Stimulated activated CD8-positive, alpha-beta memory T cell treated with anti-CD3 and anti-CD28 coated beads, Interleukin-7, amount 100 ng/mL, for 48 hours (primary cell): Measurements from ENCODE around the gene ARL13A.
"Not testable (repeated sequence)": the region's sequence is repeated elsewhere in the genome, so short reads cannot be mapped to it uniquely, and the experiment has no call there.

Source experiments
- DNase-seq, 2 donors: peaks; one replicate each; pipeline ENCODE4 v3.0.0-alpha.2; 2020; ENCODE audit warnings: low read depth in 1 of 2; ENCODE audit errors: extremely low read depth in 1 of 2

ARL13A gene

DNA sequence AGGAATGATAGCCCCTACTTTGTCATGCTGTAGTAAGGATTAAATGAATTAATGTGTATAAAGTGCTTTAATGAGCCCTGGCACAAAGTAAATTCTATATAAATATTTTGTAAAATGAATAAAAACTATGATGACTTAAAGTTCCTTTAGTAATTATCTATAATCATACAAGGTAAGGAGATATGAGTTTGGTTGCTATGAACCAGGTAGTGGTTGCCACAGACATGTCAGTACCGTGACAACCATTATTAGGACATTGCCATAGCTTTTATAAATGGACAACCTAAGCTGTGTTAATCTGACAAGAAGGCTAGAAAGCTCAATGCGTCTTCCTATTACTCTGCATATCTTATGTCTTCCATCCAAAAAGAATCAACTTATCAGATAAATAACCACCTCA, at the start of gene ARL13A:
Gene ARL13A, plus strand, starts transcription at position 301 of the 400 bp plus-strand sequence. CDS start 3,982 bp downstream, outside the sequence.
- no peak for DNase-seq

DNA sequence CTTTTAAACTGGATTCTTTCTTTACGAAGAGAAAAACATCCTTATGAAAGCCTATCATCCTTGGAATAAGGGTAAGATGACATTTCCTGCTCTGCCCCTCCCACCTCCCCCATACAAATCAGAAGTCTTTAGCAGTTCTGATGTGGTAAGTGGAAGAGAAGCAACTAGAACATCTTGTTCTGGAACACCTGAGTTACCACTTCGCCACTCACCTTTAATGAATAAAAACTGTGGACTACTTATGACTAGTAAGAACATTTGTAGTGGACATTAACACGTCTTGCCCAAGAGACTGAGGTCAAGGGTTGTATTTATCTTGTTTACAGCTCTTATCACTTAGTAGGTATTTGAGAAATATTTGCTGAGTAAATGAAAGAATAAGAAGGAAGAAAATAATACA, 45.1 kb upstream of the ARL13A start:
- no peak for DNase-seq

DNA sequence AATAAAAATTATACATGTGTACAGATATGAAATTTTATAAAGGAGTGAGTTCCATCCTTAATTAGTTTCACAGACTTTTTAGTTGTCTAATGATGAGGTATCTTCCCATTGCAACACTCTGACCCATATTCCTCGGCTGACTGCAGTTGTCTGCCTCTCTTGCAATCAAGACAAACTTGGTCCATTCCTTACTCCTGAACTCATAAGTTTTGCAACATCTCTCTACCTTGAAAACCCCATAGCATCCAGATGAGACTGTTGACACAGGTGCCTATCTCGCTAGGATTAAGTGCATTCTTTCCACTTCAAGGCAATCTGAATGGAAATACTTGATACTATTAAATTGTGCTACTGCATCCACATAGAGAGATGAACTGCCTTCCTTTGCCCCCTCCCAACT, 43.1 kb upstream of the ARL13A start:
- DNase-seq = no peak

DNA sequence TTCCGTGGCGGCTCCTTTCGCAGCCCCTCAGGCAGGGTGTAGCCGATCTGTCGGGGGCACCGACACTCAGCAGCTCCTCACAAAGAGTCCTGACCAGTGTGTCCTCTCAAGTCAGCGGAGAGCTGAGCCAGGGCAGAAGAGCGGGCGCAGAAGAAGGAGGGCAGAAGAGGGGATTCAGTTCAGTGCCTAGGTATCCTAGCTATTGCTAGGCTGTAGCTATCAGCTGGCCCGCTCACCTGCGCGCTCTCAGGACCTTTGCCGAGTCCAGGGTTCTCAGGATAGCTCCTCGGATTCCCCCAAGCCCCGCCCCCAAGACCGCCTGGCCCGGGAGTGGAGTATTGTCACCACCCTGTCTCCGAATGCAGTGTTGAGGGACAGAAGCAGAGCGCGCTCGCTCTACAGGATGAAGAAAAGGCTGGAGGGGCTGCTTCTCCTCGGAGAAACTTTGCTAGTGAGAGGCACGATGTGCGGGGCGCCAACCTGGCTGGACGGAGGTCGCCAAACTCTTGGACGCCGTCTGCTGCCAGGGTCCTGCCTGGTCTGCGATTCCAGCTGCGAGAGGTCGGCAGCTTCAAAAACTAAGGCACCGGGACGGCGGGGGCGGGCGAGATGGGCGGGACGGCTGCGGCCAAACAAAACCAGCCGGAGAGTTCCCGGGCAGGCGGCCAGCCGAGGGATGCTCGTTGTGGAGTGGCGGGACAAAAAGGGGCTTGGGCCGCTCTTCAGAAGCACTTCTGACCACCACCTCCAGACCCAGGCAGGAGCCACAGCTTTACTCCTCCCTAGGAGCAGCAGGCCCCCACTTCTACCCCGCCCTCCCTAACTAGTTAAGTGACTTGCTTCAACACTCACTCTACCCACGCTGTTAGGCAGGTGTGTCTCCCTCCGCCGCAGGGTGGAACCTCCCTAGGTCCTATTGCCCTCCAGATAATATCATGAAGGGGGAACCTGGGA, 40.6 kb upstream of the ARL13A start, which contains the start of gene XKRX:
Gene XKRX, minus strand, starts transcription at position 258 of the 954 bp plus-strand sequence. CDS start 613 bp downstream, outside the sequence.
- DNase-seq = peak in 1 of 2 donors; percentile 40

DNA sequence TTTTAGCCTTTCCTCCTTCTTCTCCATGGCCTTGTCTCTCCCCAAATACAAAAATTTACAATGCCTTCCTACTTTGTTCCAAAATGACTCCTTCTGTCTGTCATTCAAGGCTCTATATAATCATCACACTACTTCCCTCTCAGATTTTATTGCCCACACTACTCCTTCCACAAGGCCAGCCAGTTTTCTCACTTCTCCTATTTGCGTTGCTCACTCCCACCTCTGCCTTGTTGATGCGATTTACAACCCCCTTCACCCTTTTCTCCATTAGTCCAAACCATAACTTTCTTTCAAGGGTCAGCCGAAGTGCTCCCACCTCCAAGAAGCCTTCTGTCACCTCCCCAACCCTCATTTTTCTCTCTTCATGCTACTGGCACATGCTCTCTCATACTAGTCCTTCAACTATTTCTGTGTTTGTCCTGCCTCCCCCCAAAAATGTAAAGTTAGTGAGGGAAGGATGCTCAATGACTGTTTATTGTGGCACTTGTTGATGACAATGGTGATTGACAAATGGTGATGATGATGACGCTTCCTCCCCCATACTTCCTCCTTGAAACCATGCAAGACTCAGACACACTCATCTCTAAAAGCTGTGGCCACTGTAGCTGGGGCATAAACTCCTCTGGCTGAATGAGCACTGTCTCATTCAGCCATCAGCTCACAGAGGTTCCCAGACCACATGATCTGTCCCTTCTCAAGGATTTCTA, 38.1 kb upstream of the ARL13A start:
- DNase-seq = peak in 1 of 2 donors; percentile 11

DNA sequence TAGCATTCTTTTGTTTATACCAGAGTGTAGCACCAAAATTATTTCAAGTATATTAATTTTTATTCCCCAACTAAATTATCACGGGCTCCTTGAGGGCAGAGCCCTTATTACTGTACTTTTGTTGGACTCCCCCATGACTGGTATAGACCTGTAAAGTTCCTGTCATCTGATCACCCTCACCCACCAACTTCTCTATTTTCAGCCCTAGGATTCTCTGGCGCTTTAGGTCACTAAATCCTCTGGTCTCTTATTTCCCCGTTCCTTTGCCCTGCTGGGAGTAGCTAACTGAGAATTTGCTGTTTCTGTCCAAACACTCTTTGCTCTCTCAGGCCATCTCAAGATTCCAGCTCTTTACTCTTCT, 37.6 kb upstream of the ARL13A start:
- no peak for DNase-seq

DNA sequence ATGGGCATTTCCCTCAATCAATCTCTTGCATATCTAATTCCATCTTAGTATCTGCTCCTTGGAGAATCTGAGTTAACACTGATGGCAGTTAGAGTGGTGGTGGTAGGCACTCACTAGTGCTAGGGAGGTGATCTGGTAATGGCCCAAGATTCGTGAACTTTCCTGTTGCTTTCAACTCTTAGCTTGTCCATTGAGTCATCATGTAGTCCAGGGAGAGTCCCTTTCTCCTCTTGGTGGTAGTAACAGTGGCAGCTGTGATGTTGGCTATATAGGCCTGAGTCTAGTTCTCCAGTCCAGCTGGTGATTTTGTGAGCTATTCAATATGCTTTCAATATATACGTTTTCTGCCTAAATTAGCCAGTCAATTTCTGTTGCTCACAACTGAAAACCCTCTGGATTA, 33.7 kb upstream of the ARL13A start:
- DNase-seq = no peak

DNA sequence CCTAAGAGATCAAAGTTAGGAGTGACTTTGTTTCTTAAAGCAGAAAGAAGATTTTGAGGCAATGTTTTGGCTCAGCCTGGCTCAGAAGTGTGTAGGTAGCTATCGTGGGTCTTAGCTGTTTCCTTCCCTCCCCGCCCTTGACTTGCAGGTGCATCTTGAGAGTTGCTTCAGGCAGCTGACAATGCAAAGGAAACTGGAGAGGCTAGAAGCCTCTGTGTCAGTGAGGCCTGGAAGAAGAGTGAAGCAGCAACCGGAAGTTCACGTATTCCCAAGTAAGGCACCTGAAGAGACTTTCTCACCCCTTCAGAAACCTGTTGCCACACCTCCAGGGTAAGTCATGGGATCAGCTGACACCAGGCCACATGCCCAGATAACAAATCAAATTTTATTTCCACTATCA, 30.2 kb upstream of the ARL13A start:
- DNase-seq = no peak

DNA sequence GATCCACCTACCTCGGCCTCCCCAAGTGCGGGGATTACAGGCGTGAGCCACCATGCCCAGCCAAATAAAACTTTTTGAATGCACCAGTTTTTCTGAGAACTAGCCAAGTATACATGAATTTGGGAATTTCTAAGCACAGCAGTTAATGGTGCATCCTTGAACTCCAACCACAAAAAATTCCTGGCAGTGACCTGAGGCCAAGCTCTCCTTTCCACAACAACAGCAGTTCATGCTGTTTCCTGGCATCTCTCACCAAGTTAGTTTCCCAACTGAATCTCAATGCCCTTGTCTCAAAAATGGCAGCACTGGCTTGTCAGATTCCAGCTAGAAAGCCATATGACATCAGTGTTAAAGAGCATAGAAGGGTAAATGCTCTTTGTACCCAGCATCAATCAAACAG, 24.9 kb upstream of the ARL13A start:
- DNase-seq = no peak

DNA sequence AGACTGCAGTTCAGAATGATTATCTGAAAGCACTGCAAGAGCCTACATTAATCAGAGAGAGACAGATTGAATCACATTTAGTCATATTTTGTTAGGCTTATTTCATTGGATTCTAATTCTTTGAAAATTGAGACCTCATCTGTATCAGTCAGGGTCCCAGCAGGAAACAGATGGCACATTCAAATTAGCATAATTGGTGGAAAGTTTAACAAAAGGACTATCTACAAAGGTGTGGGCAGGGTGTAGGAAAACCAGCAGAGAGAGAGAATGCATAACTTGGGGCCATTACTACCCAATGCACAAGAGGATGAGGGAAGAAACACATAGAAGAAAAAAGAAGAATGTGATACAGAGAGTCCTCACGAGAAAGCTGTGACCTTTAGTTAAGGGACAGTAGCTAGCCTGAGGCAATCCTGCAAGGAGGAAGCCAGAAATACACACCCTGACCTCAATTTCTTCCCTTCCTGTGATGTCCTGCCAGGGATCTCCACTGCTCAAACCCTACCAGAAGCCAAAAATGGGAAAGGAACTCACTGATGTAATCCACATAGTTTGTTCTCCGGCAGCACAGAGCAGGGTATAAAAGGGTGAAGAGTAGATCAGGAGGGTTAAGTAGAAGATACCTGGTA, 23.1 kb upstream of the ARL13A start:
- DNase-seq = no peak

DNA sequence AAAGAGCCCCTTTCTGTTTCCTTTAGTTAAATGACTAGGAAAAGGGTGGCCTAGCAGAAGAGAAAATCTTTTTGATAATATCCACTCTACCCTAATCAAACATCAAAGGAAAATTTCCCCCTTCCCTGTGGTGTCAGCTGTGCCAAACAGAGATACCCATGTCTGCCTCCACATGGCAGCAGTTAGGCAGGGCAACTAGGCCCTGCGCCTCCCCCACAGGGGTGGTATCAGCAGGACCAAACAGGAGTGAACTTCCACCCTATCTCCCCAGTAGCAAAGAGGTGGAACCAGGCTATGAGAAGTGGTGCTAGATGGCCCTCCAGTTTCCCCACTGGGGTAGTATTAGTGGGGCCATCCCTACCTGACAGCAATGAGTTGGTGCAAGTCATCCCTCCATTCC, 21.0 kb upstream of the ARL13A start:
- no peak for DNase-seq

DNA sequence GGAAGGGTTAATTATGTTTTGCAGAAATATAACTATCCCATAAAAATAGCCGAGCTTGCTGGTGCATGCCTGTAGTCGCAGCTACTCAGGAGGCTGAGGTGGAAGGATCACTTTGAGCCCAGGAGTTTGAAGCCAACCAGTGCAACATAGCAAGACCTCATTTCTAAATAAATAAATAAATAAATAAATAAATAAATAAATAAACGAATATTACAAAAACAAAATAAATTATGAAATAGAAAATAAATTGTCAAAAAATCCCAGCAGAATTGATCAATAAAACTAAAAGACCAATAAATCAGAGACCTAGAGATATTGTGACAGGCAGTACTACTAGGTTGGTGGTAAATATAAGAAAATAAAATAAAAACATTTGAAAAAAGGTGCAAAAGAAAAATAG, 6.7 kb upstream of the ARL13A start:
- no peak for DNase-seq

DNA sequence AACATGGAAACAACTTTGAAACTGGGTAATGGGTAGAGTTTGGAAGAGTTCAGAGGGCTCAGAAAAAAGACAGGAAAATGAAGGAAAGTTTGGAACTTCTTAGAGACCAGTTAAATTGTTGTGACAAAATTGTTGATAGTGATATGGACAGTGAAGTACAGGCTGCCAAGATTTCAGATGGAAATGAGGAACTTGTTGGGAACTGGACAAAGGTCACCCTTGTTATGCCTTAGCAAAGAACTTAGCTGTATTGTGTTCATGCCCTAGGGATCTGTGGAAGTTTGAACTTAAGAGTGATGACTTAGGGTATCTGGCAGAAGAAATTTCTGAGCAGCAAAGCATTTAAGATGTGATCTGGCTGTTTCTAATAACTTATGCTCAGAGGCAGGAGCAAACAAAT, 5.1 kb upstream of the ARL13A start:
- DNase-seq = no peak

DNA sequence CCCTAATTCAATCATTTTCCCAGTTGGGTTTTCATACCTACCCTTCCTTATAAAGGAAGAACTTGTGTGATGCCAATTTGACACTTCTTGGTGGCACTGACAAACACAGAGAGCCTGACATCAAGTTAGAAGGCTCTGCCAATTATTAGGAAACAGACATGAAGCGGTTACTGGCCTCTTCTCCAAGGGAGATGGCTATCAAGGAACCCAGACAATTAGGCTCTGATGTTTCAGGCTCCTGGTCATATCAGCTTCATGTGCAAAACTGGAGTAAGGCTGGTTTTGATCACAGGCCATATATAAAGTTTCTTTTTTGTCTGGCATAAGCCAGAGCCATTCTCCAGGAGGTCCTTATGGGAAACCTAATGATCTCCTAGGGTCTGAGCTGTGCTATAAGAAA, 428 bp downstream of the ARL13A start:
- DNase-seq = no peak

DNA sequence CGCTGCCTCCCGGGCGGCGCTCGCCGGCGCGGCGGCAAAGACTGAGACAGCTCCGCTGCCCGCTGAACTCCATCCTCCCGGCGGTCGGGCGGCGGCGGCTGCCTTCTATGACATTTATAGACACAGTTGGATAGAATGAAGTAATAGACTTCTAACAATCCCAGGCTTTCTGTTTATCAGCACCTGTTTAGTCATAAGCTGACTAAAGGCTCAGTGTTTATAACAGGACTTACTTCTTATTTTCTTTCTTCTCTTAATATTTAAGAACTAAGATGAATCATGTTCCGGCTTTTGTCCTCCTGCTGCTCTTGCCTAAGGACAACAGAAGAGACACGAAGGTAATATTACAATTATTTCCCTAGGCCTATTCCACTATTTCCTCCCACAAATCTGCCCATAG, 3.9 kb downstream of the ARL13A start:
- DNase-seq = no peak

DNA sequence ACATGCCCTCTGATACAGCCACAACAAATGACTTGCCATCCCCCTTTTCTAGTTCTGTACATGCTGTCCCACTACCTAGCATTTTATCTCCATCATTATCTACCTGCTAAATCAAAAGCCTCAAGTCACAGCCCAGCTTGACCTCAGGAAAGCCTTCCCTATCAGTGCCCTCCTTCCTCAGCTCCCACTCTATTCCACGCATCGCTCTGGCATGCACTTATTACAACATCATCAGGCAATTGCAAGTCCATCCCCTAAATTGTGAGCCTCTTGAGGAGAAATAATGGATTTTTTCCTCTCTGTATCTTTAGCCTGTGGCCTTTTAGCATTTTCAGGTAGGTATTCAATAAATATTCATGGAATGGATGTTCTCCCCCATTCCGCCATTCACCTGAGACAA, 5.7 kb downstream of the ARL13A start:
- no peak for DNase-seq

DNA sequence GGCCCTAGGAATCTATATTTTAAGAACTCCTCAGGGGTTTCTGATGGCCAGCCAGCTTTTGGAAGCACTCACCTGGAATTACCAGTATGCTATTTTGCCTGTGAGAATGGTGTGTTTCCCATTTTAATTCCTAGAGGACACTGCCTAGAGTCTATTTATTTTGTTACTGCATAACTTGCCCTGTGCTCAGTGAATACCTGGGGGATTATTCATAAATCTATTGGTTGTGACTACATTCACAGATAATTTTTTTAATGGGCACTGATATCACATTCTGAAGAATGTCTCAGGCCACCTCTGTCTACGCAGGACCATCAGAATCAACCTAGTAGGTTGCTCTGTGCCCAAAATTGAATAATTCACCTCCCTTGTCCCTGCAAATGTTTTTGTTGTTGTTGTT, 6.7 kb downstream of the ARL13A start:
- DNase-seq = no peak

DNA sequence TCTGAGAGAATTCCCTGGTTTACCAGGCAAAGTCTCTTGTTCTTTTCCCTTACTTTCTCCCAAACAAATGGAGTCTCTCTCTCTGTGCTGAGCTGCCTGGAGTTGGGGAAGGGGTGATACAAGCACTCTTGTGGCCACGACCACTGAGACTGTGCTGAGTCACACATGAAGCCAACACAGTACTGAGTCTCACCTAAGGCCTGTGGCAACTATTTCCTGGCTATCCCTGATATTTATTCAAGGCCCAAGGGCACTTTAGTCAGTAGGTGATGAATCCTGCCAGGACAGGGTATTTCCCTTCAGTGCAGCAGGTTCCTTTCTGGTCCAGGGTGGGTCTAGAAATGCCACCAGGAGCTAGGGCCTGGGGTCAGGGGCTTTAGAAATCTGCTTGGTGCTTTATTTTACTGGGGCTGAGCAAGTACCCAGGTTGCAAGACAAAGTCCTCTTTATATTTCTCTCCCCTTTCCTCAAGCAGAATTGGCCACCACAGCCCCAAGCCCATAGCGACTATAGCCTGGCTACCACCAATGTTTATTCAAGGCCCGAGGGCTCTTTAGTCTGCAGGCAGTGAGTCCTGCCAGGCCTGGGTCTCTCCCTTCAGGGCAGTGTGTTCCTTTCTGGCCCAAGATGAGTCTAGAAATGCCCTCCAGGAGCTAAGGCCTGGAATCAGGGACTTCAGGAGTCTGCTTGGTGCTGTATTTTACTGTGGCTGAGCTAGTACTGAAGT, 10.5 kb downstream of the ARL13A start:
- no peak for DNase-seq

DNA sequence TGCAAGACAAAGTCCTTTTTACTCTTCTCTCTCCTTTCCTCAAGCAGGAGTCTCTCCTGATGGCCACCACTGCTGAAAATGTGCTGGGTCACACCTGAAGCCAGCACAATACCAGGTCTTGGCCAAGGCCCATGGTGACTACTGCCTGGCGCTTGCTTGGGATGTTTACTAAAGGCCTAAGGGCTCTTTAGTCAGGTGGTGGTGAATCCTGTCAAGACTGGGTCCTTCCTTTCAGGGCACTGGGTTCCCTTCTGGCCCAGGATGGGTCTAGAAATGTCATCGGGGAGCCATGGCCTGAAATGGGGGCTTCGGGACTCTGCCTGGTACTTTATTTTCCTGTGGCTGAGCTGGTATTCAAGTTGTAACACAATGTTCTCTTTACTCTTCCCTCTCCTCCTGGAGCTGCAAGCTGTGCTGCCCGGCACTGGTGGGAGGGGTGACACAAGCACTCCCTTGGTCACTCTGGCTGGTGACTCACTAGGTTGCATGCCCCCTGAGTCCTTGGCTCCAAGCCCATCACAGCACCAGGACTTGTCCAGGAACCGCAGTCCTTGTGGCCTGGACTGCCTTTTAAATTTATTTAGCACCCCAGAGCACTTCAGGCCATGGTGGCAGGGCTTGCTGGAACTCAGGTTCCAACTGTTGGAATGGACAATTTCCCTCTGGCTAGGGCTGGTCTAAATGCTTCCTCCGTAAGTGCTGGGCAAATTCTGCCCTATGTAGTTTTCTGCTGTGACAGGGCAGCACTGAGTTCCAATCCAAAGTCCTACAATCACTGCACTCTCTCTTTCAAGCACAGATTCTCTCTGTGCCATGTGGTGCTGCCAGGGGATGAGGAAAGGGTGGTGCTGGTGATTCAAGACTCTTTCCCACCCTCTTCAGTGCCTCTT, 11.3 kb downstream of the ARL13A start:
- DNase-seq = no peak

DNA sequence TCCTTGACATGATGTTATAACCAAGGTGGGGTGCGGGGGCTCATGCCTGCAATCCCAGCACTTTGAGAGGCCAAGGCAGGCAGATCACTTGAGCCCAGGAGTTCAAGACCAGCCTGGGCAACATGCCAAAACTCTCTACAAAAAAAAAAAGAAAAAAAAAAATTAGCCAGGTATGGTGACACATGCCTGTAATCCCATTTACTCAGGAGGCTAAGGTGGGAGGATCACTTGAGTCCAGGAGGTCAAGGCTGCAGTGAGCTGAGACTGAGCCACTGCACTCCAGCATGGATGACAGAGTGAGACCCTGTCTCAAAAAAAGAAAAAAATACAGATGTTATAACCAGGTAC, 12.0 kb downstream of the ARL13A start:
- DNase-seq = not testable (repeated sequence)
